ENCODE results near the gene PANX3. TPM values are rescaled to one million over a fixed set of nuclear protein-coding genes. Genes with fewer than 3 reads are reported as not detected.

PANX3 gene
- total RNA-seq, 1 donor from 2014 or later = not detected

DNA sequence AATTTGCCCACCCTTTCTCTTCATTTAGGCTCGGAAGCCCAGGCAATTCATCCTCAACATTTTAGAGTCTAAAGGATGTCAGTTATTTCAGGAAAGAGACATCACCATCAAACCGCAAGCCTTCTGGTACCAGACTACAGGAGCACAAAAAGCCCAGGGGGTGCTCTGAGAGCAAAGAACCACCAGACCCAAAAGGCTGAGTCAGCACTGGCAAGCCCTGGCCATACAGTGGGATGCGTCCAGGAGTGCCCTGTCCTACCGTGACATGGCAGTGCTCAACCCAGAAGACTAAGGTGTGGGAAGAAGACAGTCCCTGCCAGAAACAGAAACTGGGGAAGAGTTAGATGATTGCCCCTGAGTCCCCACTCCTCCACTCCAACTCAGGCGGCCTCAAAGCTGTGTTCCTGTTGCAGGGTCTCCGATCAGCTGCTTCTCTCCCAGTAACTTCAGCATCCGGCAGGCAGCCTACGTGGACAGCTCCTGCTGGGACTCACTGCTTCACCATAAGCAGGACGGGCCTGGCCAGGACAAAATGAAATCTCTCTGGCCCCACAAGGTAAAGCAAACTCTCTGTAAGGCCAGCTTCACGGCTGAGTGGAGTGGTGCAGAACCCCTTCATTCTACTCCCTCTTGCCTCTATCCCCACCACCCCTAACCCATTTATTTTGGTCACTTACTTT is 1.5 kb downstream of the PANX3 start:
- intact Hi-C loops (cut with micrococcal nuclease) = no loop called here

DNA sequence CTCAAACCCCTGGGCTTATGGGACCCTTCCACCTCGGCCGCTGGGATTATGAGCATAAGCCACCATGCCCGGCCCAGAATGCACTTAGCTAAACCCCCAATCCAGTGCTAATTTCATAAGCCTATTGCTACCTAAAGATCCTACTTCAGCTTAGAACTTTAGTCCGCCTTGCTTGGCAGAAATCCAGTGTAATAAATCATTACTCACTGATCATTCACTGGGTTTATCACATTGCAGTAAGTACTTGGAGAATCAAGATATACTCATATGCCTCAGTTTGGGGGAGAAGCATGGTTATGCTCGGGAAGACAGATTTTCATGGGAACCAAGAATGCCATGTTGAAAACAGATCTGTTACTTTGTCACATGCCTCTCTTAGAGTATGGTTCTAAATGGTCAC is 7.6 kb downstream of the PANX3 start:
- intact Hi-C loops (cut with micrococcal nuclease) = no loop called here

DNA sequence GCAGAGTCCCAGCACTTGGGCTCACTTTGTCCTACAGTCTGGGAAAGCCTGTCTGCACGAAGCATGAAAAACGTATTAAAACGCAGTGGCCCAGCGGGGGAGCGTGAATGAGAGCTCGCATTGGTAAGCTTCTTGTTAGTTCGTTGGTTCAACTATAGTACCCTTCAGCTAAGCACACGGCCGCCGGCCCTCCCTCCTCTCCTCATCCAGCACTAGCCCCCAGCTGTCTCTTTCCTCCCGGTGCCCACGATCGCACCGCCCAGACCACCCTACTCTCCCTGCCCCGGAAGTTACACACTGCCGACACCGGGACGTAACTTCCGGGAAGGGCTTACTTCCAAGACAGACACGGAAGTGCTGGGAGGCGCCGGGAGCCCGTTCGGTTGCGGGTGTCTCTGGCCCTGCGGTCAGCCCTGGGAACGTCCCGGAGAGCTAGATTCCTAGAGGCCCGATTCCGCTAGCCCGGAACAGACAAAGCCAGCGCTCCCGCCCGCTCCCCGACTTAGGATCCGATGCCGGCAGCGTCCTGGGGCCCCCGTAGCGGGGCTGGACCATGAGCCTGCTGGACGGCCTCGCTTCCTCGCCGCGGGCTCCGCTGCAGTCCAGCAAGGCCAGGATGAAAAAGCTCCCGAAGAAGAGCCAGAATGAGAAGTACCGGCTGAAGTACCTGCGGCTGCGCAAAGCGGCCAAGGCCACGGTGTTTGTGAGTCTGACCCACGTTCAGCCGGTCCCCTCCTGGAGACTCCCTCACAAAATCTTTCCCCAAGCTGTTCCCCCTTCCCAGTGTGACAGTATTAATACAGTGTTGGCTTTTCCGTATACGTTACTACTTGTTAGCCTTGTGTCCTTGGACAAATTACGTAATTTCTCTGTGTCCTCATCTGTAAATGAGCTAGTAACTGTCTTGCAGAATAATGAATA is 11.6 kb downstream of the PANX3 start, which contains the start of gene TBRG1:
Gene TBRG1 (plus strand): TSS at position 334 of the 921 bp plus-strand sequence. CDS start 220 bp downstream, at position 554.
- intact Hi-C loops (cut with micrococcal nuclease) = loop anchor here (1.0 to 2.0 kb wide), 5 partner anchors 51 to 328 kb away; partner anchors contain the start of genes MSANTD2, SIAE and SPA17

DNA sequence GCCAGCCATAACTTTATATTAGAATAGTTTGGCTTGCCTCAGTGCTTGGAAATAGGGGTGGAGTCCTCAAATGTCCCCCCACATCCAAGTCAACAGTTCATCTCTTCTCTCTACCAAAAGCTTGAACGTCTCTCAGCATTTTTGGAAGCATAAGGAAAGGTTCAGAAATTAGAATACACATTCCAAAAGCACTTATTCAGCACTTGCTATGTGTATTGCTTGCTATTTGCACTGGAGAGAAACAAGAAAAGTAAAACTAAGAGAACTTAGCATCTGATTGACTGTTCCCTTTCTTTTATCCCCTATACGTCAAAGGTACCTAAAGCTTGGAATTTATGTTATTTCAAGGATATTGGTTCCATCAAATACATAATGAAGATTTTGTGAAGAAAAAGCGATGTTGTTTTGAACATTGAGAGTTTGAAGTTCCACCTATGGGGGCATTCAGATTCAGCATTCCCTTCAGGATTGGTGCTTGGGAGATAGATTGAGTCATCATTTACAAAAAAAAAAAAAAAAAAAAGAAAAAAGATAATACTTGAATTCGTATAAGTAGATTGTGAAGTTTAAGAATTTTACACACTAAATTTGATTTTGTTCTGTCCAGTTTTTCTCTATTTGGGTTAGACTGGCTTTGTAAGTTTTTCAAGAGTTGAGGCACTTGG is 12.8 kb downstream of the PANX3 start:
- intact Hi-C loops (cut with micrococcal nuclease) = loop anchor here (2.0 kb wide), 2 partner anchors 123 to 327 kb away; no protein-coding TSS in a partner anchor

DNA sequence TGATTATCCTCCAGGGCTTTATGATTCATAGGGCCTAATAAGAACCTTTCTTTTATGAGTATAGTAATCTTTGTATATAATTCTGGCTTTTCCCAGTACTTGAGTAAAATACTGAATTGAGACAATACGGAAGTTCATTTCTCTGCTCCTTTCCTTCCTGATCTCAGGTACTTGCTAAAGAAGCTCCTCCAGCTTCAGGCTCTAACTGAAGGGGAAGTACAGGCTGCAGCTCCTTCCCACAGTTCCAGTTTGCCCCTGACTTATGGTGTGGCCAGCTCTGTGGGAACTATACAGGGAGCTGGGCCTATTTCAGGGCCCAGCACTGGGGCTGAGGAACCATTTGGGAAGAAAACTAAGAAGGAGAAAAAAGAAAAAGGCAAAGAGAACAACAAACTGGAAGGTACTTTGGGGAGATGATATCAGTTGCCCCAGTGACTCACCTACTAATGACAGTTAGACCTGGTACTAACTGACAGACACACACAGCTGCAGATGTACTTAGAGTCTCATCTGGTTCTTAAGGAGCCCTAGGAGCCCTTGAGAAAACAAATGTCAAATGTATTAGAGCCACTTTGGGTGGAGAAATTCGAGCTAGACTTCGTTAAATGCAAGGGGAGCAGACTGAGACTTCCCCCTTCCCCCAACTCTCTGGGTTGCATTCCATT is 14.4 kb downstream of the PANX3 start:
- intact Hi-C loops (cut with micrococcal nuclease) = no loop called here

DNA sequence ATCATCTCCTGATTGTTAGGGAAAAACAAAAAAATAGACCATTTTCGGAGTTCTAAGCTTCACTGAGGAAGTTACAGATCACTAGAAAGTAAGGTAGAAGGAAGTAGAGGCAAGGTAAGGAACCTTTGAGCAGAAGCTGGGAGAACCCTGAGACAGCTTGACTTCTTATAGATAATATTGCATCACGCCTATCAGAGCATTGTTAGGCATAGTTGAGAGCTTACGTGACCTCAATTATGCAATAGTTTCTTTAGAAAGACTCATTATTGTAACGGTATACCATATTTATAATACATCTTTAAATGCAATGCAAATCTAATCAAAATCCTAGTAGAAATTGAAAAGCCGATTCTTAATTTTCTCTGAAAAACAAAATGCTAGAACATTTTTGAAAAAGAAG is 16.3 kb downstream of the PANX3 start:
- intact Hi-C loops (cut with micrococcal nuclease) = no loop called here

DNA sequence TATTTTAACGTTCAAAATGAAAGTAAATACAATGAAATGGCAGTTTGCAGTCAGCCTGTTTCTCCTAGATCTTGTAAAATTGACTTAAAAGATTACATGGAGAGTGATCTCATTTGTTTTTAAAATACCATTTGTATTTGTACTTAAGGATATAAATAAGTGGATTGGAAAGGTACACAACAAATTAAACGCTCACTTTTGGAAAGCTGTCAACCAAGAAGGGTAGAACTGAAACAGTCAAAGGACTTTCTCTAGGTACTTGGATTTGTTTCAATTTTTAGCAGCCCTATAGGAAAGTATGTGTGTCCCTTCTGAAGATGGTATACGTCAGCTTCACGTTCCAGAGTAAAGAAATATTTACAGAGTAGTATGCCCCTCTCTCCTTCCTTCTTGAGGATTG is 18.7 kb downstream of the PANX3 start:
- intact Hi-C loops (cut with micrococcal nuclease) = no loop called here

DNA sequence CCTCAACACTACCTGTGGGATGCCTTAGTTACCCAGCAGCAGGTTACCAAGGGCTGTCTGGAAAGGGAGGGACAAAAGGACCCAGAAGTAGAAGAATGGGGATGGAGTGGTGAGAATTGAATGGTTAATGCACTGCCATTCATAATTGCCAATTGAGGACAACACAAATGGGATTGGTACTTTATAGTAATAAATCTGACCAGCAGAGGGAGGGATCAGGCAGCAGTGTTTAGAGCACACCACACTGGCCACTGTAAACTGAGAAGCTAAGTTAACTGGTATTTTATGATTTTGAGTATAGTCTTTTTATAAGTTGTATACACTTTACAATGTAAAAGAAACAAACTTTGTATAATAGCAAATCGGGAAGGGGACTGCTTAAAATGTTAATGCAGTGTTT is 22.1 kb downstream of the PANX3 start:
- intact Hi-C loops (cut with micrococcal nuclease) = no loop called here

DNA sequence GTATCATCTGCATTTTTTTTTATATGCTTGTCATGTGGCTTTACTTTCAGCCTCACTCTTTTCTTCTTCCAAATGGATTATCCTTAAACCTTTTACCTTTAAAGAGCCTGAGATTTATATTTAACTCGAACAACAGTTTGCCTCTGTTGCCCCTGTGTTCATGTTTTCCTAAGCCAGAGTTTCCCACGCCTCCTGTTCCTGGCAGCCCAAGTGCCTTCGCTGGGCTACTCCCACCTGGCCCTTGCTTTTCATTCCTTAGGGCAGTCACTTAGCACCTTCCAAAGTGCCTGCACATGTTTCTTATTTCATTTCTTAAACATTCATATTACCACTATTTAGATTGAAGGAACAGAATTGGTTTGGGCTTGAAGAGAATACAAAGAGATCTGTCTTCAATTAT is 24.7 kb downstream of the PANX3 start:
- intact Hi-C loops (cut with micrococcal nuclease) = no loop called here

DNA sequence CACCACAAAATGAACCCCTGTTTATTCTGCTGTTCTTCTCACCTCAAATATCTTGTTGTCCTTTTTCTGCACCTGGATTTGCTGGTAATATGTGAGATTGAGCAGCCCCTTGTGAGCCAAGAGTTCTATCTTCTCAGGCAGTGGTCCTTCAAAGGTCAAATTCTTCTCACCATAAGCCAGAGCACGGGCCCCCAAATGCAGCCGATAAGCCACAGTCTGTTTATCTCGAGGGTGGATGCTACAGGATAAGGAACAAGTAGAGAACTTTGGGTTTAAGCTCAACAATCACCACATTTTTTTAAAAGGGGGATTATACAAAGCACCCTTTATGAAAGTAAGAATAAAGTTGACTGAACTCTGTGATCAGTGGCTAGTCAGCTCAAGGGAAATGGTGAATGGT is 27.3 kb downstream of the PANX3 start:
- intact Hi-C loops (cut with micrococcal nuclease) = no loop called here

DNA sequence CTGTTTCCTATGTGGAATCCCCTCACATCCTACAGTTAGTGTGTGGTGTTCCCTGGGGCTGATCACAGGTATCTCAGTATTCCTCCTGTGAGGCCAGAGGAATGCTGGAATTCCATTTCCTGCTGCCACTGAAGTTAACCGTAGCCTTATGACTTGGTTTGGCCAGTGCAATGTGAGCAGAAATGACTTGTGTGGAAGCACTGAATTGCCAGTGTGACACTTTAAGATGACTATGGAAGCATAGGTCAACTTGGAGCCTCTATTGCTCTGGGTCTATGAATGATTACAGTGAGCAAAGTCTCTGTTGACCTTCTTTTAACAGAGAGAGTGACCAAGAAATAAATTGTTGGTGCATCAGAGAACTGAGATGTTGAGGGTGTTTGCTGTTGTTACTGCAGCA is 28.0 kb downstream of the PANX3 start:
- intact Hi-C loops (cut with micrococcal nuclease) = no loop called here

DNA sequence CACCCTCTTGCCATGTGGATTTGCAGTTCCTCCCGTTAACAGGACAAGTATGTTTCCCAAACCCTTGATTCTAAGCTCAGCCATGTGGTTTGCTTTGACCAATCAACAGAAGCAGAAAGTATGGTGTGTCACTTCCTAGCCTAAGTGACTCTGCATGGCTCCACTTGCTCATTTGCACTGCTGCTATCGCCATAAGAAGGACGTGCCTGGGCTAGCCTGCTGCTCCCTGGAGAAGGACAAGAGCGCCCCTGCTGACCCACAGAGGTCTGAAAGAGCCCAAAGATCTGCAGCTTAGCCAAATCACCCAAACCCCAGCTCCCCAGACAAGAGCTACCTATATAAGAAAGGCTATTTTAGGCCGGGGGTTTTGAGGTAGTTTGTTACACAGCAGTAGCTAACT is 29.4 kb downstream of the PANX3 start:
- intact Hi-C loops (cut with micrococcal nuclease) = no loop called here

DNA sequence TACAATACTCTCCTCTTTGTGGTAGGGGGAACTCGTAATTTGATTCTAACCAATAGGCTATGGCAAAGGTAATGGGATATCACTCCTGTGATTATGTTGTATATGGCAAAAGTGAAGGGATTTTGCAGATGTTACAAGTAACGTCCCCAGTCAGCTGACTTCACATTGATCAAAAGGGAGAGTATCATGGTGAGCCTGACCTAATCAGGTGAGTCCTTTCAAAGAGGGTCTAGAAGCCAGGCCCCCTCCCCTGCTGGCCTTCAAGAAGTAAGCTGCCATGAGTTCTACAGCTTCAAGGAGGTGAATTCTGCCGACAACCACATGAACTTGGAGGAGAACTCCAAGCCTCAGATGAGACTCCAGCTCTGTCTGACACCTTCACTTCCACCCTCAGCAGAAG is 31.4 kb downstream of the PANX3 start:
- intact Hi-C loops (cut with micrococcal nuclease) = no loop called here

DNA sequence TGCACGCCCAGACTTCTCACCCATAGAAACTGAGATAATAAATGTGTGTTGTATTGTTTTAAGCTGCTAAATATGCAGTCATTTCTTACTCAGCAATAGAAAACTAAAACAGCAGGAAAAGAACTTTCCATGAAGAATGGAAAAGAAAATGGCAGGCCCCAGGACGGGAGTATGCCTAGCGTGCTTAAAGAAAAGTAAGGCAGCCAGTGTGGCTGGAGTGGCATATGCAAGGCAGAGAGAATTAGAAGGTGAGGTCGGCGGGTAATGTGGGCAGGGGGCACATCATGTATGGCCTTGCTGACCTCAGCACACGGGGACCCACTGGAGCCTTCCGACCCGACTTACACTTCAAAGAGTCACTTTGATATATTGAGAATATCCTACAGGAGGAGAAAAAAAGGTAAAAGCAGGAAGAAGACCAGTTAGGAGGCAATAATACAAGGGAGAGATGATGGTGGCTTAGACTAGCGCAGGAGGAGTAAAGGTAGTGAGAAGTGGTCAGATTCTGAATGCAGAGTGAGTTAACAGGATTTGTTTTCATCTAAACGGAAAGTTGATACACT is 31.9 kb downstream of the PANX3 start:
- intact Hi-C loops (cut with micrococcal nuclease) = no loop called here

DNA sequence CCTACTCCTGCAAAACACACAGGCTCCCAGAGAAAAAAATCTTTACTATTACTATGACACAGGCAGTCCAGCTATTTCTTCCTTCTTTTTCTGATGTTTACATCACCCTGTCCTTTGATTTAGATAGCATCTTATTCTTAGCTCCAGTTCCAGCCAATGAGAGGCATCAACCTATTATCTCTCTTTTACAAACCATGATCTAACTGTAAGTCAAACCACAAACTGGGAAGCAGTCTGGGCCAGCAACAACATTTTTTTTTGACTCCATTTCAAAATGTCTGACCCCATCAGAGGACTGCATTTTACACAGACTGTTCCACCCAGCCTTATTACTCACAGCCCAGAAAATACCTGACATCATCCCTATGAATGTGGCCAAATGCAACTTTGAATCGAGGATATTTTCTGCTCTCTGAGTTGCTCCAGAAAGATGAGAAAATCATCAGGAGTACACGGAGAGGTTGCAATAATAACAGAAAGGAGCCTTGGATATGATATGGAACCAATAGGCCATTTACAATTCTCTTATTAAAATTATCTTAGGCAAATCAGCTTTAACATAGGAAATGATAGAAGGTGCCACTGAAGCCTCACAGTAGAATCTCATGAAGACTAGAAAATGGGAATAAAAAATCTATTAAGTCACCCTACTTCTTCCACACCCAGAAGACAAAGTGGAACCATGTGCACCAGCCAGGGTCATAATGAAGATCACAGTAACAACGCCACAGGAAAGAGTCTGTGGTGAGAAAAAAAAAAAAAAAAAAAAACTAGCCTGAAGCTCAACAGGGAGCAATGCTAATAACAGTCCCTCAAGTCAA is 32.6 kb downstream of the PANX3 start:
- intact Hi-C loops (cut with micrococcal nuclease) = loop anchor here (1.0 to 2.0 kb wide), 3 partner anchors 25 to 223 kb away; no protein-coding TSS in a partner anchor

DNA sequence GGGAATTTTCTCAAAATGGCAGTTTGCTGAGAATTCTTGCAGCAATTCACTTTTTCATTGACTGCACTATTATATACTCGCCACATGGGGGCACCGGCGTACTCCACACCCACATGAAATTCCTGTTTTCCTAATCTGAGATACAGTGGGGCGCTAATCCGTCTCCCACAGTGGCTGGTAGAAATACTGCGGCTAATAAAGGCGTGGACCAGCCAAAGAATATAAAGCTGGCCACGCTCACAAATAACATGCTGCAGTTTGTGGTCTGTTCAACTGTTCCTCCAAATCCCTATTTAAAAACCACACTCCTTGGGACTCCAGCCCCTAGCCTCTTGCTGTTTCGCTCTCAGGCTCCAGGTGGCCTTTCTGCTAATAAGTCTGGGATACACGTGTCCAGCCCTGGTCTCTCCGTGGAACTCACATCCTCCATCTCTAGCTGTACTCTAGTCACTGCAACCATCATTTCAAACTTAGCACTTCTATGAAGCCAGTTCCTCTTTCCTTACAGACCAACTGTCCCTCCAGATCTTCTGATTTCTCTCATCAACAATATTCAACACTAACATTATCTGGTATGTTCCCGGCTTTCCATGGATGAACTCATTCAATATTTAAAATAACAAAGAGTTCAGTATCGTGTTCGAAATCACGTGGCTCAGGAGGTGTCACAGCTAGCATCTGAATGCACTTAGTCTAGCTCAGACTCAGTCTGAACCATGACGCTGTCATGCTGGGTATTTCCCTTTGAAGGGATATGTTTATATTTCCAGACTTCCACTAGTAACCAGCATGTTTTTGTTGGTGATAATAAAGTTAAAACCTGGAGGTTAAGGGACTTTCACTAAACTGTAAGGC is 33.4 kb downstream of the PANX3 start:
- intact Hi-C loops (cut with micrococcal nuclease) = loop anchor here (1.0 to 2.0 kb wide), 3 partner anchors 24 to 223 kb away; no protein-coding TSS in a partner anchor

DNA sequence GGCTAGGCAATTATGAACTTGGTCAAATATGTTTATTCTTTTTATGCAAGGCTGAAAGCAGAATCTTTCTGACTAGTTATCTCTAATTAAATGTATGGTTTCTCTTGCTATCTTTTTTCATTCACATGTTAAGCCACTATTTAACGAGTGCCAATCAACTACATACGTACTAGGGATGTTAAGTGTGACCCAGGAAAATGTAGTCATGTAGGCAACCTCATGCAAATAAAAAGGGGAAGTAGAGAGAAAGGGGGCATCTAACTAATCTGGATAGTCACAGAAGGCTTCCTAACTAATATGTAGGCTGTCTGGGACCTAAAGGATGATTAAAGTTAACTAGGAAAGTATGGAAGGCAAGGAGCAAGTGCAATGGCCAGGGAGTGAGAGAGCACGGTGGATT is 34.9 kb downstream of the PANX3 start:
- intact Hi-C loops (cut with micrococcal nuclease) = no loop called here

DNA sequence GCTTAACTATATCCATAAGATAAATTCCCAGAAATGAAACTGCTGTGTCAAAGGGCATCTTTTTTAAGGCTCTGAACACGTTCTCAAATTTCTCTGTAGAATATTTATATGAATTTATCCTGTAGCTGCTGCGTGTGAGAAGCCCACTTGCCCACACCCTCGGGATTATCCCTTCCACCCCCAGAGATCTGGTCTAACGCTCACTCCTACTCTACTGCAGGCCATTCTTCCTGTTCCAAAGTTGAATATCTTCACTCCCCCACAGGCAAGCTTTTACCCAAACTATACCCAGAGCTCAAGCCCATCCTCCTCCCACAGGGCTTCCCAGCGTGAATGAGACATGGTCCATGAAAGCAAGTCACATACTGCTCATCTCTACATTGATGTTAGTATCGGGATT is 37.4 kb downstream of the PANX3 start:
- intact Hi-C loops (cut with micrococcal nuclease) = no loop called here
